ENCODE measurements around the gene CHRNA9. TPM values are rescaled to one million over a fixed set of nuclear protein-coding genes. Genes with fewer than 3 reads are reported as not detected.

The CHRNA9 gene
- total RNA-seq, 1 experiment from 2014 or later, result not detected

GRCh38 chr4:40340030-40340429, 4.9 kb downstream of the CHRNA9 start:
- Mint-ChIP-seq H3K27ac (ENCODE audit: unreplicated experiment) (no peak overlapping the region), H3K4me1 (ENCODE audit: low read depth, unreplicated experiment) (peaks cover 5% of the 10 kb centered on the region), H3K27me3 (ENCODE audit: insufficient read depth, unreplicated experiment) (no peaks in the 10 kb centered on the region), H3K9me3 (ENCODE audit: unreplicated experiment) (peaks cover 14% of the 10 kb centered on the region), H3K36me3 (ENCODE audit: insufficient read depth, unreplicated experiment) (peaks cover 4% of the 10 kb centered on the region), H3K4me3 (ENCODE audit: unreplicated experiment) (no peak overlapping the region)
- Histone ChIP-seq H3K4me1 (no peaks in the 10 kb centered on the region), H3K36me3 (ENCODE audit: control insufficient read depth, insufficient read depth, low read length) (no peaks in the 10 kb centered on the region), H3K9me3 (no peaks in the 10 kb centered on the region), H3K4me3 (ENCODE audit: low read depth, low read length) (no peak overlapping the region), H3K27me3 (replicated peaks; ENCODE audit: control insufficient read depth, insufficient read depth, low read length) (no peaks in the 10 kb centered on the region)
- DNase-seq, result no peak
- POLR2A ChIA-PET, result no interaction called here
- intact Hi-C loops (cut with micrococcal nuclease; ENCODE audit: unreplicated experiment), result no loop called here
- TF ChIP-seq CTCF (IDR thresholded peaks at IDR 0.05; ENCODE audit: insufficient read depth in 1 of 2, low read depth in 1 of 2, low read length in 1 of 2, severe bottlenecking in 1 of 2, unreplicated experiment in 1 of 2), result no peak
- CTCF ChIA-PET, result no interaction called here
- no TSS peak for BruUV-seq (replicated peaks)

- Histone ChIP-seq H3K9me3 (no peaks in the 10 kb centered on the region), H3K27me3 (replicated peaks; ENCODE audit: control insufficient read depth, insufficient read depth, low read length) (no peaks in the 10 kb centered on the region), H3K4me1 (no peaks in the 10 kb centered on the region), H3K36me3 (ENCODE audit: control insufficient read depth, insufficient read depth, low read length) (no peaks in the 10 kb centered on the region), H3K4me3 (ENCODE audit: low read depth, low read length) (no peak overlapping the region)
- peaks cover 7% of the 10 kb centered on the region for H3K9me3 Mint-ChIP-seq (ENCODE audit: unreplicated experiment)
- H3K27ac Mint-ChIP-seq (ENCODE audit: unreplicated experiment), result no peak overlapping the region
- intact Hi-C loops (cut with micrococcal nuclease; ENCODE audit: unreplicated experiment), result no loop called here
- H3K27me3 Mint-ChIP-seq (ENCODE audit: insufficient read depth, unreplicated experiment), result no peaks in the 10 kb centered on the region
- no peak for DNase-seq
- no peaks in the 10 kb centered on the region for H3K4me1 Mint-ChIP-seq (ENCODE audit: low read depth, unreplicated experiment)
- ChIA-PET POLR2A (no interaction called here), CTCF (no interaction called here)
- H3K4me3 Mint-ChIP-seq (ENCODE audit: unreplicated experiment), result no peak overlapping the region
- peaks cover 4% of the 10 kb centered on the region for H3K36me3 Mint-ChIP-seq (ENCODE audit: insufficient read depth, unreplicated experiment)
- no TSS peak for BruUV-seq (replicated peaks)
- TF ChIP-seq CTCF (IDR thresholded peaks at IDR 0.05; ENCODE audit: insufficient read depth in 1 of 2, low read depth in 1 of 2, low read length in 1 of 2, severe bottlenecking in 1 of 2, unreplicated experiment in 1 of 2), result no peak
Measured at GRCh38 chr4:40347472-40347871, 12.3 kb downstream of the CHRNA9 start.

- Mint-ChIP-seq H3K4me1 (ENCODE audit: low read depth, unreplicated experiment) (no peaks in the 10 kb centered on the region), H3K4me3 (ENCODE audit: unreplicated experiment) (no peak overlapping the region), H3K27me3 (ENCODE audit: insufficient read depth, unreplicated experiment) (no peaks in the 10 kb centered on the region), H3K36me3 (ENCODE audit: insufficient read depth, unreplicated experiment) (no peaks in the 10 kb centered on the region), H3K27ac (ENCODE audit: unreplicated experiment) (no peak overlapping the region), H3K9me3 (ENCODE audit: unreplicated experiment) (peaks cover 2% of the 10 kb centered on the region)
- ChIA-PET CTCF (no interaction called here), POLR2A (no interaction called here)
- H3K36me3 ChIP-seq (ENCODE audit: control insufficient read depth, insufficient read depth, low read length), result no peaks in the 10 kb centered on the region
- no peak for DNase-seq
- H3K9me3 ChIP-seq, result no peaks in the 10 kb centered on the region
- intact Hi-C loops (cut with micrococcal nuclease; ENCODE audit: unreplicated experiment), result no loop called here
- no peak overlapping the region for H3K4me3 ChIP-seq (ENCODE audit: low read depth, low read length)
- no peaks in the 10 kb centered on the region for H3K27me3 ChIP-seq (replicated peaks; ENCODE audit: control insufficient read depth, insufficient read depth, low read length)
- no TSS peak for BruUV-seq (replicated peaks)
- H3K4me1 ChIP-seq, result no peaks in the 10 kb centered on the region
- TF ChIP-seq CTCF (IDR thresholded peaks at IDR 0.05; ENCODE audit: insufficient read depth in 1 of 2, low read depth in 1 of 2, low read length in 1 of 2, severe bottlenecking in 1 of 2, unreplicated experiment in 1 of 2), result no peak
Measured at GRCh38 chr4:40348000-40348399, 12.9 kb downstream of the CHRNA9 start.

Measured in Caco-2 (cell line).